H1 (cell line): ENCODE results near the gene MRPL1.

ENCODE experiments used
- BACH1 ChIP-seq: IDR thresholded peaks from 2 replicates; pipeline ENCODE4 v1.6.1; 2012; ENCODE audit warnings: low read length, improper control_type of control experiment
- NRF1 ChIP-seq: IDR thresholded peaks from 2 replicates; pipeline ENCODE4 v1.6.1; 2011; ENCODE audit warnings: mild to moderate bottlenecking, low read depth, low read length, improper control_type of control experiment
- PHF8 ChIP-seq: fragments of 200-600 bp; sonication (generic); conservative IDR thresholded peaks from 2 replicates; pipeline ENCODE4 v1.7.1; 2012; ENCODE audit warnings: low read depth, mild to moderate bottlenecking, inconsistent platforms, low read length, moderate library complexity
- POU5F1 ChIP-seq: IDR thresholded peaks from 2 replicates; pipeline ENCODE4 v1.6.1; 2011; ENCODE audit warnings: low read depth, mild to moderate bottlenecking, low read length, moderate library complexity
- RAD21 ChIP-seq, 2 experiments: IDR thresholded peaks in 1 of 2; conservative IDR thresholded peaks in 1 of 2; 2 replicates each; pipeline ENCODE4 v1.6.1; 2011; ENCODE audit warnings: low read depth in 2 of 2, low read length in 2 of 2, improper control_type of control experiment in 1 of 2, inconsistent platforms in 1 of 2, mild to moderate bottlenecking in 1 of 2, moderate library complexity in 1 of 2
- SIX5 ChIP-seq: IDR thresholded peaks from 2 replicates; pipeline ENCODE4 v1.6.1; 2011; ENCODE audit warnings: mild to moderate bottlenecking, low read depth, low read length
- TAF1 ChIP-seq: IDR thresholded peaks from 2 replicates; pipeline ENCODE4 v1.6.1; 2011; ENCODE audit warnings: mild to moderate bottlenecking, low read depth, low read length
- TF ChIP-seq, protein P1 (sequence below), 3 experiments: IDR thresholded peaks; 1 replicate in 2 of 3; 2 replicates in 1 of 3; pipeline versions ENCODE4 v1.5.1 to v1.6.1; 2011; ENCODE audit warnings: low read length in 3 of 3, mild to moderate bottlenecking in 3 of 3, inconsistent platforms in 2 of 3, low read depth in 1 of 3, moderate library complexity in 1 of 3; ENCODE audit not compliant: insufficient read depth in 1 of 3; ENCODE audit errors: control extremely low read depth in 1 of 3
- TF ChIP-seq, protein P2 (sequence below): IDR thresholded peaks from 2 replicates; pipeline ENCODE4 v1.6.1; 2012; ENCODE audit warnings: inconsistent platforms

GRCh38 chr4:77834403-77834802, 28.2 kb upstream of the MRPL1 start:
- TF ChIP-seq TAF1, result no peak
- TF ChIP-seq, protein P1, sequence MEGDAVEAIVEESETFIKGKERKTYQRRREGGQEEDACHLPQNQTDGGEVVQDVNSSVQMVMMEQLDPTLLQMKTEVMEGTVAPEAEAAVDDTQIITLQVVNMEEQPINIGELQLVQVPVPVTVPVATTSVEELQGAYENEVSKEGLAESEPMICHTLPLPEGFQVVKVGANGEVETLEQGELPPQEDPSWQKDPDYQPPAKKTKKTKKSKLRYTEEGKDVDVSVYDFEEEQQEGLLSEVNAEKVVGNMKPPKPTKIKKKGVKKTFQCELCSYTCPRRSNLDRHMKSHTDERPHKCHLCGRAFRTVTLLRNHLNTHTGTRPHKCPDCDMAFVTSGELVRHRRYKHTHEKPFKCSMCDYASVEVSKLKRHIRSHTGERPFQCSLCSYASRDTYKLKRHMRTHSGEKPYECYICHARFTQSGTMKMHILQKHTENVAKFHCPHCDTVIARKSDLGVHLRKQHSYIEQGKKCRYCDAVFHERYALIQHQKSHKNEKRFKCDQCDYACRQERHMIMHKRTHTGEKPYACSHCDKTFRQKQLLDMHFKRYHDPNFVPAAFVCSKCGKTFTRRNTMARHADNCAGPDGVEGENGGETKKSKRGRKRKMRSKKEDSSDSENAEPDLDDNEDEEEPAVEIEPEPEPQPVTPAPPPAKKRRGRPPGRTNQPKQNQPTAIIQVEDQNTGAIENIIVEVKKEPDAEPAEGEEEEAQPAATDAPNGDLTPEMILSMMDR (IDR thresholded peaks at IDR 0.05; ENCODE audit: control extremely low read depth in 1 of 3, insufficient read depth in 1 of 3, low read depth in 1 of 3, low read length in 3 of 3), result no peak
- no peak for TF ChIP-seq SIX5
- TF ChIP-seq BACH1, result no peak
- TF ChIP-seq, protein P2, sequence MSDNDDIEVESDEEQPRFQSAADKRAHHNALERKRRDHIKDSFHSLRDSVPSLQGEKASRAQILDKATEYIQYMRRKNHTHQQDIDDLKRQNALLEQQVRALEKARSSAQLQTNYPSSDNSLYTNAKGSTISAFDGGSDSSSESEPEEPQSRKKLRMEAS, result no peak
- TF ChIP-seq RAD21 (IDR thresholded peaks at IDR 0.05 in 1 of 2, conservative IDR thresholded peaks at IDR 0.05 in 1 of 2; ENCODE audit: low read depth in 2 of 2, low read length in 2 of 2), result no peak
- TF ChIP-seq PHF8, result no peak
- TF ChIP-seq NRF1, result no peak
- no peak for TF ChIP-seq POU5F1
